Stimulated activated CD4-positive, alpha-beta T cell treated with anti-CD3 and anti-CD28 coated beads, Interleukin-1b, Interleukin-23, amount 100 ng/mL, for 48 hours (primary cell): ENCODE measurements around the gene SHC4.

Source experiments
- DNase-seq: peaks from one replicate; pipeline ENCODE4 v3.0.0-alpha.2; 2020

SHC4 gene

GRCh38 chr15:48966595-48967301, 3.0 kb upstream of the SHC4 start:
- DNase-seq: peak; percentile 39

DNA sequence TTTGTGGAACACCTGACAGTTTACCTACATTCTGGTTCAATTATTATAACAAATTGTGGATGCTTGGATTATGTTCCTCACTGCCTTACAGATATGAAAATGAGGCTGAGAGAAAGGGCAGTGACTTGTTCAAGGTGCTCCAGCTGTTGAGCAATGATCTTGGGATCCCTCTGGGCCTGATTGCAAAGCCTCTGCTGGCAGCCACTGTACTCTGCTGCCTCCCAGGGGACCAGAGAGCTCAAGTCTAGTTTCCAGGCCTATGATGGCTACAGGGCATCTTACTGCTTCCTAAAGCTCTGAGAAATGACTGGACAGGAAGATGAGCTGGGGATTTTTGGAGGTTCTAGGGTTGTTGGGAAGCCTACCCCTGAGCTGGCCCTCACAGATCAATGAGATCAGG, 2.3 kb upstream of the SHC4 start:
- DNase-seq: peak; percentile 37

- no peak for DNase-seq
These were observed 1.2 kb upstream of the SHC4 start for GRCh38 chr15:48964898-48965297.

- DNase-seq: no peak
These were observed 826 bp downstream of the SHC4 start for GRCh38 chr15:48962662-48963523.

DNA sequence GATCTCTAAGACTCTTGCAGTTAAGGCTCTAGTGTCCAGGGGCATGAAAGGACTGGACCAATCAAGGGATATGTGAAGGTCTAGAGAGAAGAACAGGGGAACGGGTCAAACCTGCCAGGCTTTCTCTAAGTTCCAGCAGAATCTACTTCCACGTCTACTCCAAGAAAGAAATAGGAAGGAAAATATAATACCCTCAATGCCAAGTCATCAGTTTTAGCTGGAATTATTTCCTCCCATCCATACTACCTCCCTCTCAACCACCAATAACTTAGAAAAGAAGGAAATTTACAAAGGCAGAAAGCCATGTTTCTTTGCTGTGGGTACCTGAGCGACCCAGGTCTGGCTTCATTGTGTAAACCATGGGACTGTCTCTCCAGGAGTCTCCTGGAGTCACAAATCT, 7.8 kb downstream of the SHC4 start:
- DNase-seq: no peak

- no peak for DNase-seq
These were observed 8.3 kb downstream of the SHC4 start for GRCh38 chr15:48955370-48955769.

DNA sequence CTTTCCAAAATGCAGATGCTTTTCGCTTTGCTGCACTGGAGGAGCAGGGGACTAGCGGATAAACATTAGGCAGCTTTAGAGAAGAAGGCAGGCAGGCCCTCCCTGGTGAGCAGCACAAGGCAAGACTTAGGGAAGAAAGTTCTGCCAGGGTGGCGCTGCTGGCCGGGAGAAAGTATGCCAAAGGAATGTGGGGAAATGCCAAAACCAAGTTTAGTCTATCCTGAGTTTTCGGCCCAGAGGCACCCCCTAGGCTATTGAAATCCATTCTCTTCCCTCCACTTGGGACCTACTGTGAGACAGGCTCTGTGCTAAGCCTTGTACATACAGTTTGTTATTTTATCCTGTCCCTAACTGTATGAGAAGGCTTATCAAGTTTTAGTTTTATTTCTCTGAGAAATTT, 9.2 kb downstream of the SHC4 start:
- DNase-seq: no peak

- DNase-seq: no peak
These were observed 16.9 kb downstream of the SHC4 start for GRCh38 chr15:48946840-48947187.

DNA sequence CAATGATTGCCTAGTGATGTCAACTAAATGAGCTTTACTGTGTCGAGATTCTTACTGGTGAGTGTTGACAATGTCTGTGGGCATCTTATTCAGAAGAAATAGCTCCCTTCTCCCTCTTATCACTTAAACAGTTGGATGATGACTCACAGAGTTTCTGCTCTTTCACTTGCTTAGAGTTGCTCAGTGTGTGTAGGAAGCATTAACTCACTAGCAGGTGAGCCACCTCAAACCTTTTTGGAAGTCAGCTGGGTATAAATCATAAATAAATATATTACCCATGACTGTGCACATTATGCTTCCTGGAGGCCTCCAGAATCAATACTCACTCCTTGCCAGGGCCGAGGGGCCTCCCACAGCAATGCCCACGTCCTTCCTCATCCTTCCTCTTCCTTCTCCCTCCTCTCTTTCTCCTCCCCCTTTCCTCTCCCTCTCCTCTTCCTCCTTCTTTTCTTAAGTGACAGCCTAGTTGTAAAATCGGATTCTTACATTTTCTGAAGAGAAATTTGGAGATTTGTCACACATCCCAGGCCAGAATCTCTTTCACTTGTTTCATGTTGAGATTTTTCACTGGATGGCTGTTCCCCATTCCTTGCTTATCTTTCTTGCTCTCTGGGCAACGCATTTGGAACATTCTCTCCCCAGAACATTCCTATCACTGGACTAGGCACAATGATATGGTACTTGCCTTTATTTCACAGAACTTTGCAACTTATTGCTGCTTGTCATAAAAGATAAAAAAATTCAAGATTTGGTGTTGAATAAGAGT, 17.5 kb downstream of the SHC4 start:
- DNase-seq: no peak

DNA sequence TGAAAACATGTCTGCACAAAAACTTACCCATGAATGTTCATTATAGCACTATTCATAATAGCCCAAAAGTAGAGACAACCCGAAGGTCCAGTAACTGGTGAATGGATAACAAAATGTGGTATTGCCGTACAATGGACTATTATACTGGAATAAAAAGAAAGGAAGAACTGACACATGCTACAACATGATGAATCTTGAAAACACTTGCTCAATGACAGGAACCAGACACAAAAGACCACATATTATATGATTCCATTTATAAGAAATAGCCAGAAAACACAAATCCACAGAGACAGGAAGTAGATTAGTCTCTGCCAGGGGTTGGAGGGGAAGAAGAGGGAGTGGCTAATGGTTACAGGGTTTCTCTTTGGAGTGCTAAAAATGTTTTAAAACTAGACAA, 18.3 kb downstream of the SHC4 start:
- DNase-seq: no peak

GRCh38 chr15:48941904-48942303, 21.8 kb downstream of the SHC4 start:
- DNase-seq: no peak

DNA sequence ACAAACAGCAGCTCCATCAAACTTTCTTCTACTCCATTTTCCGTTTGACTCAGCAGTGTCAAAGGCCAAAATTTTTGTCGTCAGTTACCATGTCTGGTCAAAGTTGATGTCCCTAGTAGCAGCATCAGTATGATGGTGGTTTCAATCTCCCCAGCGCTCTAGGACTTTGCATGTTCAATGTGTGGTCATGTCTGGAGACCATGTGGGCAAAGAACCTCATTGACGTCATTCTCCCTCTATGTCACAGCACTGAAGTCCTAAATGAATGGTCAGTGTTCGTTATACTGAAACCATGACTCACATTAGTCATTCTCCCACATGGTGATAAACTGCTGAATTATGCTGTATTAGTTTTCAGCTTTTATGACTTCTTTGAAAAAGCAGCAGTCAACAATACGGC, 23.2 kb downstream of the SHC4 start:
- no peak for DNase-seq

- no peak for DNase-seq
These were observed 24.1 kb downstream of the SHC4 start for GRCh38 chr15:48939648-48940047.

GRCh38 chr15:48937886-48938285, 25.8 kb downstream of the SHC4 start:
- DNase-seq: no peak

- DNase-seq: no peak
These were observed 27.1 kb downstream of the SHC4 start for GRCh38 chr15:48936666-48937065.

- no peak for DNase-seq
These were observed 28.5 kb downstream of the SHC4 start for GRCh38 chr15:48935236-48935635.

DNA sequence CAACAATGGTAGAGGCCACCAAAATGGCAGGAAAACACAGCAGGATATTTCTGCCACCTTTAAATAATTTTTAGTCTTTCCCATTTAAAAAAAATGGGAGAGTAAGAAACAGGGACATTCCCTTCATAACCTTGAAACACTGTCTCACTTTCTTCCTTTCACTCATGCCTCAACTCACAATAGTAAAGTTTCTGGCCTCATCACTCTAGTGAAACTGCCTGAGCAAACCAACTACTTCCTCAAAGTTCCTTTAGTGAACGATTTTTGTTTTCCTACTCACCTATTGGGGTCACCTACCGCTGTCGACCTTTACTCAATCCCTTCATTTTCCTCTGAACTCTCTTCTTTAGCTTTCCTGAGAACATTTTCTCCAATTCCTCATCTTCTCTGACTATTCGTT, 33.0 kb downstream of the SHC4 start:
- DNase-seq: no peak

- no peak for DNase-seq
These were observed 34.1 kb downstream of the SHC4 start for GRCh38 chr15:48929661-48930060.

GRCh38 chr15:48928877-48929538, 34.7 kb downstream of the SHC4 start:
- peak; percentile 67 for DNase-seq

- DNase-seq: no peak
These were observed 38.0 kb downstream of the SHC4 start for GRCh38 chr15:48925714-48926223.

DNA sequence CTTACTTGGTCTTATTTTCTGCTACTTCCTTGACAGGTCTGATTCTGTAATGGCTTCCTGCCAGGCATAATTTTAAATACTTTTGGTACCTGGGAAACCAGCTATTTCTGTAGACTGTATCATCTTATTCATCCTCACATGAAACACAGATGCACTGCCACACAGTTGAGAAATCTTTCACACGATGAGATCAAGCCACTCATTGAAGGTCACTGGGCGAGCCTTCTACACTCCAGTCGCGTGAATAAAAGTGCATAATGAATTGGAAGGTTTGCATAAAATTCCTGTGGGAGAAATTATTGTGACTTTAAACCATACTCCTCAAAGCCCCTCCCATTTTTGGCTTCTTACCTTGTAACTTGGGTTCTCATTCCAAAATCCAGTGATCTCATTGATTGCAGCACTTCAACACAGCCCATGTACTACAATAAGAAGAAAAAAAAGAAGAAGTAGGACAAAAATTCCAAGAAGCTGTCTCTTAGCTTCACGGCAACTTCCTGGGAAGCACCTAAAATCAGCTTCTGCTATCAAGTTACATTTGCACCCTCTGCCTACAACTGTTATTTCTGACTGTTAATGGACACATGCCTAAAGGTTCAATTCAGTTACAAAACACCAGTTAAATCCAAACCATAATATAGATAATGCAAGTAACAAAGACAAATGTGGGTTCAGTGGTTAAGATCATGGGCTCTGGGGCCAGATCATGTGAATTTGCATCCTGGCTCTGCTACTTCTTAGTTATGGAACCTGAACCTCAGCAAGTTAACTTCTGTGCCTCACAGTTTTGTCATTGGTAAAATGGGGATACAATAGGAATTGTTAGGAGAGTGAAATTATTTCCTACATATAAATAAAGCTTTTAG, 39.0 kb downstream of the SHC4 start:
- DNase-seq: no peak

DNA sequence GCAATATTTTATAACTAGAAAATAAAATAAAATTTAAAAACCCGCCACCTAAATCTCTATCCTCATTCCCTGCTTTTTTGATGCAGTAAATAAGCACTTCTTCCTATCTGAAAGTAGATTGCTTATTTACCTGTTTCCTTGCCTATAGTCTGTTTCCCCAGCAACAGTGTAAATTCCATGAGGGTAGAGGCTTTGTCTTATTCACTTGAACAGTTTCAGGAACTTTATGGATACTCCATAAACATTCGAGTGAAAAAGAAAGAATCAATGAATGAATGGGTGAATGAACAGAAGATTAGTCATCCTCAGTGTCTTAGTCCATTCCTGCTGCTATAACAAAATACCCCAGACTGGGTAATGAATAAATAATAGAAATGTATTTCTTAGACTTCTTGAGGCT, 41.7 kb downstream of the SHC4 start:
- no peak for DNase-seq
